HCT116 (cell line): Measurements from ENCODE around the gene SHANK2. TPM values are rescaled to one million over a fixed set of nuclear protein-coding genes. Genes with fewer than 3 reads are reported as not detected.

Source experiments
- ATAC-seq: fragments of 200-7000 bp; cut with Tn5 transposase; 2 replicates; pipeline ENCODE4 v1.9.1; 2020; ENCODE audit warnings: mild to moderate bottlenecking, moderate library complexity
- BruUV-seq: library from RNA; stranded (reverse); fragments of 400-500 nt; replicated peaks from 2 replicates; lab custom pipeline; 2021; lab: Mats Ljungman, UMichigan
- CTCF ChIA-PET: fragments of 300-600 bp; sonication (Branson Sonifier 250); formaldehyde crosslinking; loops from one replicate; lab custom pipeline; 2021; ENCODE audit warnings: antibody characterized with exemption; lab: Charles Lee
- POLR2A ChIA-PET: fragments of 300-600, 350-600 bp; sonication (Branson Sonifier 250); formaldehyde crosslinking; loops from one replicate; lab custom pipeline; 2021; ENCODE audit warnings: antibody characterized with exemption; lab: Charles Lee
- RAD21 ChIA-PET, 2 experiments: fragments of 300-600 bp; sonication (Branson Sonifier 250); formaldehyde crosslinking; loops; one replicate each; lab custom pipeline; 2023; ENCODE audit warnings: low total read pairs in 2 of 2; ENCODE audit not compliant: uncharacterized antibody in 2 of 2, unreplicated experiment in 2 of 2, low non-redundant PET in 1 of 2; lab: Charles Lee
- DNase-seq: peaks from one replicate; pipeline ENCODE4 v3.0.0-alpha.2; 2010; ENCODE audit warnings: low read depth, low spot score
- H2AFZ ChIP-seq: fragments of 200-600 bp; shearing (Covaris generic), sonication (generic); 2 replicates; pipeline ENCODE4 v1.6.1; 2017; ENCODE audit warnings: low read depth, mixed run types, mixed read lengths, antibody characterized with exemption, low read length; ENCODE audit not compliant: poor library complexity, severe bottlenecking
- H3K27ac ChIP-seq: 2 replicates; pipeline ENCODE4 v1.5.1; 2012; ENCODE audit warnings: low read depth, low read length
- H3K27me3 ChIP-seq: fragments of 200-600 bp; sonication (generic); 2 replicates; pipeline ENCODE4 v1.6.1; 2016; ENCODE audit warnings: mixed run types, low read length, mixed read lengths; ENCODE audit not compliant: insufficient read depth
- H3K36me3 ChIP-seq, 2 experiments: fragments of 200-500 bp in 1 of 2; fragments of 200-600 bp in 1 of 2; sonication (Bioruptor generic) in 1 of 2; sonication (generic) in 1 of 2; 2 replicates each; pipeline versions ENCODE4 v1.5.1 to v1.6.1; 2014 to 2016; ENCODE audit warnings: low read length in 2 of 2, inconsistent platforms in 1 of 2, mixed read lengths in 1 of 2, mixed run types in 1 of 2; ENCODE audit not compliant: insufficient read depth in 2 of 2, control insufficient read depth in 1 of 2
- H3K4me1 ChIP-seq, 2 experiments: fragments of 200-600 bp in 1 of 2; sonication (generic) in 1 of 2; 2 replicates each; pipeline versions ENCODE4 v1.5.1 to v1.6.1; 2012 to 2017; ENCODE audit warnings: low read length in 2 of 2, inconsistent platforms in 1 of 2, mild to moderate bottlenecking in 1 of 2, mixed read lengths in 1 of 2, mixed run types in 1 of 2, moderate library complexity in 1 of 2; ENCODE audit not compliant: insufficient read depth in 2 of 2, control insufficient read depth in 1 of 2
- H3K4me2 ChIP-seq: fragments of 200-600 bp; sonication (generic); 2 replicates; pipeline ENCODE4 v1.6.1; 2017; ENCODE audit warnings: mixed run types, low read length, mixed read lengths
- H3K4me3 ChIP-seq, 2 experiments: fragments of 200-600 bp in 1 of 2; sonication (generic) in 1 of 2; replicated peaks in 1 of 2; 2 replicates each; pipeline ENCODE4 v1.5.1; 2011 to 2016; ENCODE audit warnings: low read length in 2 of 2, control low read depth in 1 of 2, low read depth in 1 of 2, mild to moderate bottlenecking in 1 of 2, mixed read lengths in 1 of 2, mixed run types in 1 of 2
- H3K79me2 ChIP-seq: fragments of 200-600 bp; sonication (generic); 2 replicates; pipeline ENCODE4 v1.6.1; 2017; ENCODE audit warnings: mild to moderate bottlenecking, mixed run types, low read length, moderate library complexity, mixed read lengths; ENCODE audit not compliant: insufficient read depth
- H3K9ac ChIP-seq: fragments of 200-600 bp; sonication (generic); 2 replicates; pipeline ENCODE4 v1.6.1; 2016; ENCODE audit warnings: low read length, mixed read lengths
- H3K9me2 ChIP-seq: fragments of 200-600 bp; sonication (generic), shearing (Covaris generic); 2 replicates; pipeline ENCODE4 v1.6.1; 2017; ENCODE audit warnings: mixed run types, mild to moderate bottlenecking, moderate library complexity; ENCODE audit not compliant: insufficient read depth
- H3K9me3 ChIP-seq, 2 experiments: fragments of 200-500 bp in 1 of 2; fragments of 200-600 bp in 1 of 2; sonication (Bioruptor generic) in 1 of 2; sonication (generic) in 1 of 2; 2 replicates each; pipeline ENCODE4 v1.6.1; 2014 to 2017; ENCODE audit warnings: low read length in 2 of 2, mixed read lengths in 2 of 2, inconsistent platforms in 1 of 2, low read depth in 1 of 2, mild to moderate bottlenecking in 1 of 2, mixed run types in 1 of 2, moderate library complexity in 1 of 2; ENCODE audit not compliant: control insufficient read depth in 1 of 2, insufficient read depth in 1 of 2
- H4K20me1 ChIP-seq: fragments of 200-600 bp; sonication (generic), shearing (Covaris generic); 2 replicates; pipeline ENCODE4 v1.6.1; 2017; ENCODE audit warnings: mixed run types, mild to moderate bottlenecking, moderate library complexity; ENCODE audit not compliant: insufficient read depth
- CBX3 ChIP-seq: IDR thresholded peaks from 2 replicates; pipeline ENCODE4 v1.6.1; 2012; ENCODE audit warnings: low read depth
- CEBPB ChIP-seq: IDR thresholded peaks from 2 replicates; pipeline ENCODE4 v1.6.1; 2012; ENCODE audit warnings: low read depth
- CTCF ChIP-seq, 3 experiments: fragments of 200-600 bp in 1 of 3; sonication (generic) in 1 of 3; IDR thresholded peaks in 2 of 3; conservative IDR thresholded peaks in 1 of 3; 2 replicates each; pipeline ENCODE4 v1.5.1; 2012 to 2017; ENCODE audit warnings: low read depth in 2 of 3, low read length in 2 of 3, antibody characterized with exemption in 1 of 3, borderline replicate concordance in 1 of 3, control low read depth in 1 of 3, mild to moderate bottlenecking in 1 of 3, mixed read lengths in 1 of 3, mixed run types in 1 of 3, moderate library complexity in 1 of 3; ENCODE audit not compliant: insufficient read depth in 1 of 3
- EGR1 ChIP-seq: IDR thresholded peaks from 2 replicates; pipeline ENCODE4 v1.6.1; 2012; ENCODE audit warnings: low read depth
- ELF1 ChIP-seq: IDR thresholded peaks from 2 replicates; pipeline ENCODE4 v1.6.1; 2012; ENCODE audit warnings: low read depth, borderline replicate concordance
- EZH2 ChIP-seq: fragments of 200-600 bp; sonication (generic); IDR thresholded peaks from 2 replicates; pipeline ENCODE4 v1.6.1; 2017; ENCODE audit warnings: antibody characterized with exemption, mixed run types
- EZH2phosphoT487 ChIP-seq: fragments of 200-600 bp; IDR thresholded peaks from 2 replicates; pipeline ENCODE4 v1.6.1; 2018; ENCODE audit warnings: antibody characterized with exemption, borderline replicate concordance
- FOSL1 ChIP-seq: IDR thresholded peaks from 2 replicates; pipeline ENCODE4 v1.6.1; 2012; ENCODE audit warnings: low read depth
- JUND ChIP-seq: IDR thresholded peaks from 2 replicates; pipeline ENCODE4 v1.6.1; 2012
- POLR2A ChIP-seq: IDR thresholded peaks from 2 replicates; pipeline ENCODE4 v1.7.0; 2011; ENCODE audit warnings: borderline replicate concordance; ENCODE audit not compliant: insufficient read depth, insufficient read length; ENCODE audit errors: extremely low read depth
- POLR2AphosphoS5 ChIP-seq: IDR thresholded peaks from 2 replicates; pipeline ENCODE4 v1.6.1; 2011; ENCODE audit warnings: mild to moderate bottlenecking, low read depth, low read length, moderate library complexity
- SP1 ChIP-seq: IDR thresholded peaks from 2 replicates; pipeline ENCODE4 v1.6.1; 2012; ENCODE audit warnings: low read depth
- SRF ChIP-seq: IDR thresholded peaks from 2 replicates; pipeline ENCODE4 v1.6.1; 2012; ENCODE audit warnings: low read depth
- TCF7L2 ChIP-seq: IDR thresholded peaks from 2 replicates; pipeline ENCODE4 v1.7.0; 2011; ENCODE audit warnings: borderline replicate concordance, inconsistent platforms; ENCODE audit not compliant: insufficient read depth, insufficient read length; ENCODE audit errors: extremely low read depth
- YY1 ChIP-seq: IDR thresholded peaks from 2 replicates; pipeline ENCODE4 v1.6.1; 2011; ENCODE audit warnings: low read length, low read depth, moderate library complexity, mild to moderate bottlenecking; ENCODE audit not compliant: insufficient replicate concordance; ENCODE audit errors: extremely low read depth
- ZNF274 ChIP-seq: fragments of 200-500 bp; sonication (Bioruptor generic); IDR thresholded peaks from 2 replicates; pipeline ENCODE4 v1.6.1; 2014; ENCODE audit warnings: mild to moderate bottlenecking, low read depth, low read length, inconsistent platforms
- intact Hi-C: fragments of 100-400 bp; cut with micrococcal nuclease; formaldehyde crosslinking; loops from 2 replicates; pipeline ENCODE4 v1.10.0; 2022
- total RNA-seq: library from RNA; stranded (reverse); gene quantifications from one replicate; pipeline ENCODE4 v1.2.1, GENCODE V29; 2021; ENCODE audit not compliant: unreplicated experiment
- TF ChIP-seq, protein P1 (sequence below): IDR thresholded peaks from 2 replicates; pipeline ENCODE4 v1.6.1; 2012; ENCODE audit warnings: low read depth
- TF ChIP-seq, protein P2 (sequence below): IDR thresholded peaks from 2 replicates; pipeline ENCODE4 v1.6.1; 2012

Gene SHANK2
- total RNA-seq, 1 experiment from 2014 or later: 16.9 TPM

DNA sequence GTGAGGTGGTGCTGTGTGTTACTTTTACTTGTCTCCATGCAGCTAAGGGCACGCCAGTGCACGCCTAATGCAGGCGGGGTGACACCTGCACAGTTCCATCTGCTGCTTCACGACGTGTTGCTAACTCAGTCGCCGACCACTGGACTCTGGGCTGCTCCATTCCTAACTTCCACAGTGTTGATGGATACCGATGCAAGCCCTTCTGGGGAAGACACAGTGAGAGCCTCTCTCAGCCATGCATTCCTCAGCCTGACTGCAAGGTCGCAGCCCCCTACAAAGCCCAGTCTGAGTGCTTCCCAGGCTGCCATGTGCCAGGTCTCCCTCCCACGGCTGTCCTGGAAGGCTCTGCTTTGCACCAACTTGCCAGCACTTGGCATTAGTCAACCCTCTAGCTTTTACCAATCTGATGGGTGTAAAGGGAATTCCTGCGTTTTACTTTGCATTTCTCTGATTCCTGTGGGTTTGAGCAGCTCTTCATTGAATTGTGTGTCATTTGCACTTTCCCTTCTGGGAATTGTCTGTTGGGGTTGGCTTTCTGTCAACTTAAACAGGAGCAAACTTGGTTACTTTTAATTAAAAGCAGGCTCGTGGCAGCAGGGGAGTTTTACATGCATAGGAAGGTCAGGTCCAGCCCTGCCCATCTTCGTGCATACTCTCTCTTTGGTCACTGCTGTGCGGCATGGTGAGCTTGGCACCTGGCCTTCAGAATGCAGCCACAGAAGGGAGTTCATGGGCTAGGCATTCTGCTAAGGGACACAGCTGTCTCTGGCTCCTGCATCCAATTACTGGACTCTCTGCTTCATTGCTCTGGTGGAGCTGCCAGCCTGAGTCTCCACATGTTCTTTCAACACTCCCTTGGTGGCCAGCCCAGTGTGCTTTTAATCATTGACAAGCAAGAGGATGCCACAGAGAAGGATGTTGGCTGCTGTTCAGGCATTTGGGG is 34.6 kb upstream of the SHANK2 start:
- Histone ChIP-seq H3K9me2 (no peaks in the 10 kb centered on the region), H3K9me3 (no peaks in the 10 kb centered on the region), H3K36me3 (no peaks in the 10 kb centered on the region), H3K27me3 (no peaks in the 10 kb centered on the region), H3K79me2 (no peaks in the 10 kb centered on the region), H3K4me1 (peaks cover 14 to 35% of the 10 kb centered on the region in 2 experiments), H4K20me1 (no peaks in the 10 kb centered on the region), H3K27ac (no peak overlapping the region), H2AFZ (no peak overlapping the region), H3K4me3 (no peak overlapping the region), H3K4me2 (0 out of 2 replicates have a peak overlapping the region, but pooled peaks have one; percentile 9), H3K9ac (no peak overlapping the region)
- TF ChIP-seq SP1 (no peak), CEBPB (no peak), FOSL1 (no peak), ZNF274 (no peak), JUND (no peak), SRF (no peak), TCF7L2 (no peak), EZH2phosphoT487 (no peak), POLR2AphosphoS5 (no peak), YY1 (no peak), ELF1 (no peak), EZH2 (no peak), CTCF (IDR thresholded peaks at IDR 0.05 in 2 of 3, conservative IDR thresholded peaks at IDR 0.05 in 1 of 3; ENCODE audit: borderline replicate concordance in 1 of 3, insufficient read depth in 1 of 3, low read depth in 2 of 3, low read length in 2 of 3) (no peak), CBX3 (no peak), POLR2A (no peak), EGR1 (no peak)
- TF ChIP-seq, protein P1, sequence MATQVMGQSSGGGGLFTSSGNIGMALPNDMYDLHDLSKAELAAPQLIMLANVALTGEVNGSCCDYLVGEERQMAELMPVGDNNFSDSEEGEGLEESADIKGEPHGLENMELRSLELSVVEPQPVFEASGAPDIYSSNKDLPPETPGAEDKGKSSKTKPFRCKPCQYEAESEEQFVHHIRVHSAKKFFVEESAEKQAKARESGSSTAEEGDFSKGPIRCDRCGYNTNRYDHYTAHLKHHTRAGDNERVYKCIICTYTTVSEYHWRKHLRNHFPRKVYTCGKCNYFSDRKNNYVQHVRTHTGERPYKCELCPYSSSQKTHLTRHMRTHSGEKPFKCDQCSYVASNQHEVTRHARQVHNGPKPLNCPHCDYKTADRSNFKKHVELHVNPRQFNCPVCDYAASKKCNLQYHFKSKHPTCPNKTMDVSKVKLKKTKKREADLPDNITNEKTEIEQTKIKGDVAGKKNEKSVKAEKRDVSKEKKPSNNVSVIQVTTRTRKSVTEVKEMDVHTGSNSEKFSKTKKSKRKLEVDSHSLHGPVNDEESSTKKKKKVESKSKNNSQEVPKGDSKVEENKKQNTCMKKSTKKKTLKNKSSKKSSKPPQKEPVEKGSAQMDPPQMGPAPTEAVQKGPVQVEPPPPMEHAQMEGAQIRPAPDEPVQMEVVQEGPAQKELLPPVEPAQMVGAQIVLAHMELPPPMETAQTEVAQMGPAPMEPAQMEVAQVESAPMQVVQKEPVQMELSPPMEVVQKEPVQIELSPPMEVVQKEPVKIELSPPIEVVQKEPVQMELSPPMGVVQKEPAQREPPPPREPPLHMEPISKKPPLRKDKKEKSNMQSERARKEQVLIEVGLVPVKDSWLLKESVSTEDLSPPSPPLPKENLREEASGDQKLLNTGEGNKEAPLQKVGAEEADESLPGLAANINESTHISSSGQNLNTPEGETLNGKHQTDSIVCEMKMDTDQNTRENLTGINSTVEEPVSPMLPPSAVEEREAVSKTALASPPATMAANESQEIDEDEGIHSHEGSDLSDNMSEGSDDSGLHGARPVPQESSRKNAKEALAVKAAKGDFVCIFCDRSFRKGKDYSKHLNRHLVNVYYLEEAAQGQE: no peak
- TF ChIP-seq, protein P2, sequence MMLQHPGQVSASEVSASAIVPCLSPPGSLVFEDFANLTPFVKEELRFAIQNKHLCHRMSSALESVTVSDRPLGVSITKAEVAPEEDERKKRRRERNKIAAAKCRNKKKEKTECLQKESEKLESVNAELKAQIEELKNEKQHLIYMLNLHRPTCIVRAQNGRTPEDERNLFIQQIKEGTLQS: no peak
- DNase-seq: no peak
- ChIA-PET POLR2A (interaction anchor here (3.0 kb wide), 1 partner anchor 12 kb away, joined by 9 read pairs; no protein-coding TSS in a partner anchor), CTCF (no interaction called here), RAD21 (no interaction called here)
- no TSS peak for BruUV-seq
- intact Hi-C loops: no loop called here
- ATAC-seq: peak; percentile 28; the same call in 1 of the 2 replicates
